Coronary artery (tissue), 2 donors: ENCODE results near the gene S100A7A.
"Not testable (repeated sequence)": the region's sequence is repeated elsewhere in the genome, so short reads cannot be mapped to it uniquely, and the experiment has no call there.

ENCODE experiments used
- DNase-seq: peaks from one replicate; pipeline ENCODE4 v3.0.0-alpha.2; 2017; ENCODE audit warnings: low spot score
- H3K27ac ChIP-seq, 2 donors: fragments of 200-600 bp; sonication (generic); one replicate each; pipeline ENCODE4 v1.5.1; 2016 to 2019
- H3K4me3 ChIP-seq: fragments of 200-600 bp; sonication (generic); 2 replicates; pipeline ENCODE4 v1.5.1; 2016; ENCODE audit warnings: mild to moderate bottlenecking, moderate library complexity
- TF ChIP-seq, protein P1 (sequence below): fragments of 200-600 bp; sonication (generic); IDR thresholded peaks from one replicate; pipeline ENCODE4 v1.5.1; 2019; ENCODE audit warnings: antibody characterized with exemption

The S100A7A gene

DNA sequence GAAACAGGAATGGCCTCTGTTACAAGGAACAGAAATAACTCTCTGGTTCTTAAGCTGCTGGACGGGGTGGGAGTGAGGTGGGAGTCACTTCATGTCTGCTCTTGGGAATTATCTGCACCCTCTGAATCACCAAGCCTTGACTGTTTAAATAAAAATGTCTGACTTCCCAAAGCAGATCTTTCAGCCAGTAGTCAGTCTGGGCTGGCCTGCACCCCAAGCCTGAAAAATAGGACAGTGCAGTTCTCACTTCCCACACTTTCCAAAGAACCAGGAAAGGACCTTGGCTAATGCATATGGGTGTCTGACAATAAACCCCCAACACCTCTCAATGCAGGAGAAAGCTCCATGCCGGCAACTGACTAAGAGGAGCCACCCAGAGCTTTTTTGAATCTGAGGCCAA is 43.3 kb downstream of the S100A7A start:
- no peak for DNase-seq
- TF ChIP-seq, protein P1, sequence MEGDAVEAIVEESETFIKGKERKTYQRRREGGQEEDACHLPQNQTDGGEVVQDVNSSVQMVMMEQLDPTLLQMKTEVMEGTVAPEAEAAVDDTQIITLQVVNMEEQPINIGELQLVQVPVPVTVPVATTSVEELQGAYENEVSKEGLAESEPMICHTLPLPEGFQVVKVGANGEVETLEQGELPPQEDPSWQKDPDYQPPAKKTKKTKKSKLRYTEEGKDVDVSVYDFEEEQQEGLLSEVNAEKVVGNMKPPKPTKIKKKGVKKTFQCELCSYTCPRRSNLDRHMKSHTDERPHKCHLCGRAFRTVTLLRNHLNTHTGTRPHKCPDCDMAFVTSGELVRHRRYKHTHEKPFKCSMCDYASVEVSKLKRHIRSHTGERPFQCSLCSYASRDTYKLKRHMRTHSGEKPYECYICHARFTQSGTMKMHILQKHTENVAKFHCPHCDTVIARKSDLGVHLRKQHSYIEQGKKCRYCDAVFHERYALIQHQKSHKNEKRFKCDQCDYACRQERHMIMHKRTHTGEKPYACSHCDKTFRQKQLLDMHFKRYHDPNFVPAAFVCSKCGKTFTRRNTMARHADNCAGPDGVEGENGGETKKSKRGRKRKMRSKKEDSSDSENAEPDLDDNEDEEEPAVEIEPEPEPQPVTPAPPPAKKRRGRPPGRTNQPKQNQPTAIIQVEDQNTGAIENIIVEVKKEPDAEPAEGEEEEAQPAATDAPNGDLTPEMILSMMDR: no peak
- no peak overlapping the region for H3K27ac ChIP-seq
- no peak overlapping the region for H3K4me3 ChIP-seq

DNA sequence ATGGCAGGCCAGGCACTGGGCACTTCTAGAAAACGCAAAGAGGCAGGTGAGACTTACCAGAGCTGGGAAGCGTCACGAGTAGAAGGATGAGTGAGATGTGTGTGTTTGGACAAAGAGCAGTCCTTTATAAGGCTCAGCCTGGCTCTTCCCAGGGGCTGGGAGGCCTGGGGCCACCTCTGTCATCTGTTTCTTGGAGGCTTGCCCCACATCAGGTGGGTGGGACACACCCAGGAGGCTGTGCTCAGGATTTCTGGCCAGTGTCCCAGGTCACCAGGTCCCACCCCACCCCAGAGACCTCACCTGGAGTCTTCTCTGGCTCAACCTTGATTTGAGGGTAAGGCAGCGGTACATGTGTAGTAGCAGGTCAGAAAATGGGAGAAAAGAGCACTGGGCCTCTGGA is 44.2 kb downstream of the S100A7A start, which contains the start of gene S100A7:
Gene S100A7, minus strand, starts transcription at position 101 of the 400 bp plus-strand sequence. CDS start 1,638 bp downstream, outside the sequence.
- Histone ChIP-seq H3K4me3 (no peak within 1 kb of the TSS), H3K27ac (no peak within 1 kb of the TSS)
- TF ChIP-seq, protein P1: no peak
- DNase-seq: no peak

DNA sequence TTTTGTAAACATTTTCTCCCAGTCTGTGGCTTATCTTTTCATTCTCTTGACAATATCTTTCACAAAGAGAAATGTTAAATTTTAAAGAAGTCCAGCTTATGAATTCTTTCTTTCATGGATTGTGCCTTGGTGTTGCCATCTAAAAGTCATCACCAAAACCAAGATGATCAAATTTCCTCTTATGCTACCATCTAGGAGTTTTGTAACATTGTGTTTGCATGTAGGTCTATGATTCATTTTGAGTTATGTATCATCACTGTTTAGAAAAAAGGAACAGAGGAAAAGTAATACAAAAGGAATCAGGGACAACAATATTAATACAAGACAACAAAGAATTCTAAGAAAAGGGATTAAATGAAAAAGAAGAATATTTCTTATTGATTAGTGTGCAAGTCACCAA is 46.4 kb downstream of the S100A7A start:
- H3K4me3 ChIP-seq, H3K27ac ChIP-seq, DNase-seq: not testable (repeated sequence)

DNA sequence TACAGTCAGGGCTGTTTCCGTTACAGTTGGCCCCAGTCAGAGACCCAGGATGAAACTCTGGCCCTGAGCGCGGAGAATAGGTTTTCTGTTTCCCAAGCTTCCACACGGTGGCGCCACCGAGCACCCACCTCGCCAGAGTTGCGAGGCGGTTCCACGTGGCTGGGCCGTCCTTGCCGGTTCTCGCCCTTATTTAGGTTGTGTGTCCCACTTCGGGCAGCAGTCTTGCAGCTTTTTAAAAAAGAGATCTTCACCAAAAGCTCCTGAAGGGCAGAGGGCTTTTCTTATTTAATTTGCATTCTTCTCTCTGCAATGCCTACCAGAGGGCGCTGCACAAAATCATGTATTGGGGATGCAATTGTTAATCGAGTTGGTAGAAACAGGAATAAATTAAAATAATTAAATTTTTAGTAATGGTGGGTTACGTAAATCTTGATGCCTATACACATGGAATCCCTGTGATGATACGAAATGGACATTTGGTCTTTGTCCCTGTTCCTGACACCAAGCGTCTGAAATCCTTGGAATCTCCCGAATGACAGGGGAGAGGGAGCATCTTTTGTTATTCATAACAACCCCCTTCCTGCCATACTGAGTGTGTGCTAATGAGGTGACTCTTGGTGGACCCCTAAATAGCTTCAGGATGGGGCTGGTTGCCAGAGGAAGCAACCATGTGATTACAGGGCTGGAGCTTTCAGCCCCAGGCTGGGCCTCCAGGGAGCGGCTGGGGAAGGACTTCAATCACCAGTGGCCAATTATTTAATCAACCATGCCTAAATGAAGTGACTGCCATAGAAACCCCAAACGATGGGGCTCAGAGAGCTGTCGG is 49.7 kb downstream of the S100A7A start:
- DNase-seq: no peak
- Histone ChIP-seq H3K4me3 (no peak overlapping the region), H3K27ac (peak overlapping the region in 1 of 2 donors; percentile 21)
- TF ChIP-seq, protein P1: peak; percentile 71

DNA sequence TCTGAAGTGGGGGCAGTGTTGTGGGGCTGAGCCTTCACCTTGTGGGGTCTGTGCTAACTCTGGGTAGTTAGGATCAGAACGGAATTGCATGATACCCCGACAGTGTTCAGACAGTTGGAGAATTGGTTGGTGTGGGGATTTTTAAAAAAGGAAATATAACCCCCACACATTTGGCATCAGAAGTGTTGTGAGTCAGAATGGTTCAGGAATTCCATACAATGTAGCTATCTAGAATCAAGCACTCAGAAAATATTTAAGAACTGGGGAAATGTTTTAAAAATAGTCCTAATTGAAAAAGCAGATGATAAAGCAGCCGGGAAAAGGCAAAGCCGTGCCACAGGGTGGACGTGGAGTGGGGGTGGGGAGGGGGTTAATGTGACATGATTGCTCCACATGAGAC is 50.6 kb downstream of the S100A7A start:
- H3K27ac ChIP-seq: peak overlapping the region in 1 of 2 donors; percentile 21
- TF ChIP-seq, protein P1: no peak
- DNase-seq: no peak
- no peak overlapping the region for H3K4me3 ChIP-seq

DNA sequence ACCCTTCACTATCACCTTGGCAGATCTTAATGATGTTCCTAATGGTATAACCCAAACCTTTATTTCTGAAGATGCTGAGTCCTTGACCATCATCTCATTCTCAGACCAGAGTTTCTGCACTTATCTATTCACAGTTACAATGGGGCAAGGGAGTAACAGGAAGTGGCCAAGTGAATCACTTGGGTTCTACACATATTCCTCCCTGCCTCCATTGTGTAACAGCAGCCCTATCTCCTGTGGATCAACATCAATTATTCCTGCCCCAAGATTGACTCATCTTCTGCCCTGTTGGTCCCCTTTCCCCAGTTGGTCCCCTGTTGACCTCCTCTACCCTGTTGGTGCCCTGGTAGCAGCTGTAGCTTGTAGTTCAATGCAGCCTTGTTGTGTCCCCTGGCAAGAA is 54.4 kb downstream of the S100A7A start:
- H3K27ac ChIP-seq: no peak overlapping the region
- DNase-seq: no peak
- H3K4me3 ChIP-seq: no peak overlapping the region
- TF ChIP-seq, protein P1: no peak
